Hepatocyte (in vitro differentiated cells): ENCODE measurements around the gene KIFC3. TPM values are rescaled to one million over a fixed set of nuclear protein-coding genes. Genes with fewer than 3 reads are reported as not detected.

Experiments
- DNase-seq: peaks from one replicate; pipeline ENCODE4 v3.0.0-alpha.2; 2016; ENCODE audit warnings: low spot score
- H2AFZ ChIP-seq: fragments of 200-600 bp; sonication (generic); 2 replicates; pipeline ENCODE4 v1.6.0; 2016; ENCODE audit warnings: antibody characterized with exemption, mild to moderate bottlenecking
- H3K27ac ChIP-seq: fragments of 200-600 bp; sonication (generic); 2 replicates; pipeline ENCODE4 v1.5.1; 2016; ENCODE audit warnings: mild to moderate bottlenecking
- H3K27me3 ChIP-seq: fragments of 200-600 bp; sonication (generic); 2 replicates; pipeline ENCODE4 v1.6.1; 2016
- H3K36me3 ChIP-seq: fragments of 200-600 bp; sonication (generic); replicated peaks from 2 replicates; pipeline ENCODE4 v1.5.1; 2016; ENCODE audit warnings: low read depth; ENCODE audit not compliant: insufficient read depth
- H3K4me1 ChIP-seq: fragments of 200-600 bp; sonication (generic); 2 replicates; pipeline ENCODE4 v1.5.1; 2016; ENCODE audit warnings: mild to moderate bottlenecking, moderate library complexity; ENCODE audit not compliant: insufficient read depth
- H3K4me2 ChIP-seq: fragments of 200-600 bp; sonication (generic); 2 replicates; pipeline ENCODE4 v1.6.0; 2016
- H3K4me3 ChIP-seq: fragments of 200-600 bp; sonication (generic); 2 replicates; pipeline ENCODE4 v1.5.1; 2016; ENCODE audit warnings: mild to moderate bottlenecking
- H3K79me2 ChIP-seq: fragments of 200-600 bp; sonication (generic); 2 replicates; pipeline ENCODE4 v1.6.0; 2017; ENCODE audit warnings: mild to moderate bottlenecking
- H3K9me2 ChIP-seq: fragments of 200-600 bp; sonication (generic); replicated peaks from 2 replicates; pipeline ENCODE4 v1.6.0; 2017; ENCODE audit warnings: mild to moderate bottlenecking; ENCODE audit not compliant: insufficient read depth
- H3K9me3 ChIP-seq: fragments of 200-600 bp; sonication (generic); 2 replicates; pipeline ENCODE4 v1.5.1; 2016; ENCODE audit warnings: low read depth, mild to moderate bottlenecking
- H4K20me1 ChIP-seq: fragments of 200-600 bp; sonication (generic); 2 replicates; pipeline ENCODE4 v1.6.0; 2016; ENCODE audit warnings: mild to moderate bottlenecking; ENCODE audit not compliant: insufficient read depth, poor library complexity, severe bottlenecking
- EZH2 ChIP-seq: fragments of 200-600 bp; sonication (generic); IDR thresholded peaks from 2 replicates; pipeline ENCODE4 v1.6.1; 2016; ENCODE audit warnings: antibody characterized with exemption, mild to moderate bottlenecking, borderline replicate concordance
- EZH2phosphoT487 ChIP-seq: fragments of 200-600 bp; sonication (generic); IDR thresholded peaks from one replicate; pipeline ENCODE4 v1.6.1; 2018; ENCODE audit warnings: antibody characterized with exemption, mild to moderate bottlenecking, low read depth, moderate library complexity; ENCODE audit not compliant: unreplicated experiment, severe bottlenecking
- WGBS: methylation state at CpG from one replicate; pipeline ENCODE4 v1.1.6; 2016; ENCODE audit warnings: low lambda C conversion rate; ENCODE audit errors: missing lambda C conversion rate; 5-methylcytosine and 5-hydroxymethylcytosine counted together
- polyA plus RNA-seq: library from polyadenylated mRNA; unstranded; fragments of >200 nt; fragmentation: Nextera tagmentation; extraction: Ambion mirVana; gene quantifications from 2 replicates; pipeline ENCODE4 v1.2.1, GENCODE V29; 2016
- total RNA-seq: library from RNA; depleted of rRNA; stranded (reverse); fragments of >200 nt; gene quantifications from 2 replicates; pipeline ENCODE4 v1.2.3, GENCODE V29; 2014
- TF ChIP-seq, protein P1 (sequence below): fragments of 200-600 bp; sonication (generic); IDR thresholded peaks from 2 replicates; pipeline ENCODE4 v1.5.1; 2016; ENCODE audit warnings: antibody characterized with exemption, mild to moderate bottlenecking; ENCODE audit not compliant: poor library complexity

The KIFC3 gene
- total and polyA plus RNA-seq, 2 experiments from 2014 or later = 49.7 to 55.3 TPM

DNA sequence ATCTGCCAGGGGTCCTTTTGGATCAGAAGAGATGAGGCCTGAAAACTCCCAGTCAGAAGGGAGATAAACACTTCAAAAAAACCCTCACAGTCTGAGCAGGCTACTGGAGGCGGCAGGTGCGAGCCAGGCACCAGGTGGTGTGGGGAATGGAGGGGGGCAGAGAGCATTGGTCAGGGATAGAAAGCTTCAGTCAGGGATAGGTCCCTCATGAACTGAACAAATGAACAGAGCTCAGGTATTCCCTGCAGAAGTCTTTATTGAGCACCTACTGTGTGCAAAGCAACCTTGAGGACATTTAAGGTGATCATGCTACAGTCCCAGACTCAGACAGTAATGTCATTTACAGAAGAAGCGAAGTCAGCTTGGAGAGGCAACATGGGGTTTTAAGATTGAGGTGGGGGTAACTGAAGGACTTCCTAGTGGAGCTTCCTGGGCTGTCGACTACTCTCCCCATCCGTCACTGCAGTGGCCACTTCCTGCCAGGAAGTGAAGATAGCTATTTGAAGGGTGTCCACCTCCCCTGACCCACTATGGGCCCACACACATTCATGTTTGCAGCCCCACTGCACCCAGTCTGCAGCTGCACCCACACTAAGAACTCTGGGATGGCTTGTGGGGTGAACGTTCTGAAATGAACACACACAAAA lies 3.2 kb downstream of the KIFC3 start:
- TF ChIP-seq, protein P1, sequence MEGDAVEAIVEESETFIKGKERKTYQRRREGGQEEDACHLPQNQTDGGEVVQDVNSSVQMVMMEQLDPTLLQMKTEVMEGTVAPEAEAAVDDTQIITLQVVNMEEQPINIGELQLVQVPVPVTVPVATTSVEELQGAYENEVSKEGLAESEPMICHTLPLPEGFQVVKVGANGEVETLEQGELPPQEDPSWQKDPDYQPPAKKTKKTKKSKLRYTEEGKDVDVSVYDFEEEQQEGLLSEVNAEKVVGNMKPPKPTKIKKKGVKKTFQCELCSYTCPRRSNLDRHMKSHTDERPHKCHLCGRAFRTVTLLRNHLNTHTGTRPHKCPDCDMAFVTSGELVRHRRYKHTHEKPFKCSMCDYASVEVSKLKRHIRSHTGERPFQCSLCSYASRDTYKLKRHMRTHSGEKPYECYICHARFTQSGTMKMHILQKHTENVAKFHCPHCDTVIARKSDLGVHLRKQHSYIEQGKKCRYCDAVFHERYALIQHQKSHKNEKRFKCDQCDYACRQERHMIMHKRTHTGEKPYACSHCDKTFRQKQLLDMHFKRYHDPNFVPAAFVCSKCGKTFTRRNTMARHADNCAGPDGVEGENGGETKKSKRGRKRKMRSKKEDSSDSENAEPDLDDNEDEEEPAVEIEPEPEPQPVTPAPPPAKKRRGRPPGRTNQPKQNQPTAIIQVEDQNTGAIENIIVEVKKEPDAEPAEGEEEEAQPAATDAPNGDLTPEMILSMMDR = no peak
- TF ChIP-seq EZH2 = no peak
- no peak for TF ChIP-seq EZH2phosphoT487

DNA sequence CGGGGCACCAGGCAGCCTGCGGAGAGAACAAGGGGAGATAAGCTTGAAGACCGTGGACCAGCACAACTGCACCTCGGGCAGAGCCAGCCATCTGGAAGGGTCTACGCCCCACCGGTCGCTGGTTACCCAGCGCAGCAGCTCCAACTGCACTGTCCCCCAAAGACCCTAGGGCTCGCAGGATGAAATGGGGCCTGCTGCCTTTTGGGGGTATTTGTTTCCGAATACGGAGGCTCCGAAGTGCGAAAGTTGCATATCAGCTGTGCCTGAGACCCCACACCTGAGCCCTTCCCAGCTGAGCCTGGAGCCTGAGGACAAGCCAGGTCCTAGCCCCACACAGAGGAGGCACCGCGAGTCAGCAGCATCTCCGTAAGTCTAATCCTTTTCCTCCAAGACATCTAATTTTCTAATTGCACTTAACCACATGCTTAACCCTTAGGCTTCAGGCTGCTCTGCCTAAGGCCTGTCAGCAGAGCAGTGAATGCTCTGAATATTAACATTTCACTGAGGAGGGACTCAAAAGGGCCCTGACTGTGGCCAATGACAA lies 4.0 kb downstream of the KIFC3 start:
- H3K79me2 ChIP-seq = peaks cover 57% of the 10 kb centered on the region
- no peak for TF ChIP-seq EZH2
- TF ChIP-seq, protein P1 = no peak
- no peak for TF ChIP-seq EZH2phosphoT487
- H3K4me3 ChIP-seq = no peak overlapping the region
- H3K36me3 ChIP-seq = no peaks in the 10 kb centered on the region
- no peaks in the 10 kb centered on the region for H3K9me3 ChIP-seq
- no peaks in the 10 kb centered on the region for H4K20me1 ChIP-seq
- peaks cover 61% of the 10 kb centered on the region for H3K4me1 ChIP-seq
- 70% methylated on average over 12 of the region's 16 CpGs for WGBS
- H3K27ac ChIP-seq = peak overlapping the region; percentile 90
- no peak for DNase-seq
- H3K27me3 ChIP-seq = no peaks in the 10 kb centered on the region
- no peaks in the 10 kb centered on the region for H3K9me2 ChIP-seq
- peak overlapping the region; percentile 90 for H3K4me2 ChIP-seq
- H2AFZ ChIP-seq = no peak overlapping the region

More for the DNA sequence above, 3.2 kb downstream of the KIFC3 start:
- H3K27me3 ChIP-seq = no peaks in the 10 kb centered on the region
- no peak overlapping the region for H2AFZ ChIP-seq
- H3K27ac ChIP-seq = peak overlapping the region; percentile 90
- no peaks in the 10 kb centered on the region for H4K20me1 ChIP-seq
- H3K4me1 ChIP-seq = peaks cover 68% of the 10 kb centered on the region
- H3K4me3 ChIP-seq = no peak overlapping the region
- WGBS = 85% methylated on average over 6 of the region's 6 CpGs
- no peaks in the 10 kb centered on the region for H3K36me3 ChIP-seq
- H3K79me2 ChIP-seq = peaks cover 57% of the 10 kb centered on the region
- no peaks in the 10 kb centered on the region for H3K9me3 ChIP-seq
- no peak for DNase-seq
- peak overlapping the region; percentile 90 for H3K4me2 ChIP-seq
- H3K9me2 ChIP-seq = no peaks in the 10 kb centered on the region

DNA sequence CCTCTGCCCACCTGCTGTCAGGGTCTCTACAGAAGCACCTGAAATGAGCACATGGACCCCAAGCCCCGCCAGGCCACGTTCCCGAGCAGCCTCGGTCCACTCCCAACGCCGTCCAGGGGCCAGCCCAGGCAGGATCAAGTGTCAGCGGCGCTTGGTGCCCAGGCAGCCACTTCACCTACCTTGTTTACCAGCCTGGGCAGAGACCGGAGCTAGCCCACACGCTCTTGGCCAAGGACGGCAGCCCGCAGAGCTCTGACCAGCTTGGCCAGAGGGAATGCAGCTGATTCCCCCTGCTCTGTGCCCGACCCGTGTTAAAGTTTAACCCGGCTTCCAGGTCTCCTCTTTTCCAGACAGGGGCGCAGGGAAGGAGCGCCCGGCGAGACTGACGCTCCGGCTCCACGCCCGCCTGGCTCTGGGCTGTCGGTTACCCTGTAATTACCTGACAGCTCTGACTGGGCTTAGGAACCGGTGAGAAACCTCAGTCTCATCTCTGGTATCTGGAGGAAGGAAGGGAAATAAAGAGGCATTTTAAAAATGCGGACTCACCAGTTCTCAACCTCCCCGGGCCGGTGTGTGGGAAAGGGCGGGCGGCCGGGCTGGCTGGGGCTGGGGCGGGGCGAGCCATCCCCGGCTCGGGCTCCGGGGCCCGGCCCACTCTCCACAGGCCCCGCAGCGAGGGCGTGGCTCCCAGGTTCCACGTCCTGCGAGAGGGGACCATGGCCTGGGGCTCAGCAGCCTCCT lies 4.6 kb downstream of the KIFC3 start:
- peak overlapping the region; percentile 90 for H3K4me2 ChIP-seq
- no peaks in the 10 kb centered on the region for H3K9me3 ChIP-seq
- H3K9me2 ChIP-seq = no peaks in the 10 kb centered on the region
- peaks cover 57% of the 10 kb centered on the region for H3K79me2 ChIP-seq
- TF ChIP-seq EZH2phosphoT487 (no peak), EZH2 (no peak)
- TF ChIP-seq, protein P1 = no peak
- no peaks in the 10 kb centered on the region for H3K27me3 ChIP-seq
- H2AFZ ChIP-seq = no peak overlapping the region
- peak overlapping the region; percentile 90 for H3K27ac ChIP-seq
- no peaks in the 10 kb centered on the region for H3K36me3 ChIP-seq
- WGBS = 35% methylated on average over 27 of the region's 42 CpGs
- peaks cover 54% of the 10 kb centered on the region for H3K4me1 ChIP-seq
- DNase-seq = peak; percentile 88
- no peaks in the 10 kb centered on the region for H4K20me1 ChIP-seq
- H3K4me3 ChIP-seq = no peak overlapping the region
